Body of pancreas (tissue), 4 donors: ENCODE measurements around the gene DAO.

Experiments used
- POLR2A ChIP-seq, 3 donors: fragments of 450-650 bp; IDR thresholded peaks; one replicate each; pipeline ENCODE4 v1.6.1; 2016; ENCODE audit warnings: antibody characterized with exemption in 3 of 3, mild to moderate bottlenecking in 2 of 3
- TF ChIP-seq, protein P1 (sequence below), 7 experiments: fragments of 450-650 bp in 4 of 7; fragments of 200-600 bp in 3 of 7; sonication (generic) in 3 of 7; IDR thresholded peaks; one replicate each; pipeline ENCODE4 v1.5.1; 2016 to 2019; ENCODE audit warnings: antibody characterized with exemption in 7 of 7

GRCh38 chr12:108856428-108857157, 23.3 kb upstream of the DAO start:
- TF ChIP-seq, protein P1, sequence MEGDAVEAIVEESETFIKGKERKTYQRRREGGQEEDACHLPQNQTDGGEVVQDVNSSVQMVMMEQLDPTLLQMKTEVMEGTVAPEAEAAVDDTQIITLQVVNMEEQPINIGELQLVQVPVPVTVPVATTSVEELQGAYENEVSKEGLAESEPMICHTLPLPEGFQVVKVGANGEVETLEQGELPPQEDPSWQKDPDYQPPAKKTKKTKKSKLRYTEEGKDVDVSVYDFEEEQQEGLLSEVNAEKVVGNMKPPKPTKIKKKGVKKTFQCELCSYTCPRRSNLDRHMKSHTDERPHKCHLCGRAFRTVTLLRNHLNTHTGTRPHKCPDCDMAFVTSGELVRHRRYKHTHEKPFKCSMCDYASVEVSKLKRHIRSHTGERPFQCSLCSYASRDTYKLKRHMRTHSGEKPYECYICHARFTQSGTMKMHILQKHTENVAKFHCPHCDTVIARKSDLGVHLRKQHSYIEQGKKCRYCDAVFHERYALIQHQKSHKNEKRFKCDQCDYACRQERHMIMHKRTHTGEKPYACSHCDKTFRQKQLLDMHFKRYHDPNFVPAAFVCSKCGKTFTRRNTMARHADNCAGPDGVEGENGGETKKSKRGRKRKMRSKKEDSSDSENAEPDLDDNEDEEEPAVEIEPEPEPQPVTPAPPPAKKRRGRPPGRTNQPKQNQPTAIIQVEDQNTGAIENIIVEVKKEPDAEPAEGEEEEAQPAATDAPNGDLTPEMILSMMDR (IDR thresholded peaks at IDR 0.05), result no peak
- peak in 2 of 3 donors; percentile 66 to 68 for TF ChIP-seq POLR2A (IDR thresholded peaks at IDR 0.05)
